Activated CD4-positive, alpha-beta T cell treated with anti-CD3 and anti-CD28 coated beads for 4 hours (primary cell): Measurements from ENCODE around the gene ALDH3A1.

Experiments
- DNase-seq, 2 donors: peaks; one replicate each; pipeline ENCODE4 v3.0.0-alpha.2; 2020

Gene ALDH3A1

DNA sequence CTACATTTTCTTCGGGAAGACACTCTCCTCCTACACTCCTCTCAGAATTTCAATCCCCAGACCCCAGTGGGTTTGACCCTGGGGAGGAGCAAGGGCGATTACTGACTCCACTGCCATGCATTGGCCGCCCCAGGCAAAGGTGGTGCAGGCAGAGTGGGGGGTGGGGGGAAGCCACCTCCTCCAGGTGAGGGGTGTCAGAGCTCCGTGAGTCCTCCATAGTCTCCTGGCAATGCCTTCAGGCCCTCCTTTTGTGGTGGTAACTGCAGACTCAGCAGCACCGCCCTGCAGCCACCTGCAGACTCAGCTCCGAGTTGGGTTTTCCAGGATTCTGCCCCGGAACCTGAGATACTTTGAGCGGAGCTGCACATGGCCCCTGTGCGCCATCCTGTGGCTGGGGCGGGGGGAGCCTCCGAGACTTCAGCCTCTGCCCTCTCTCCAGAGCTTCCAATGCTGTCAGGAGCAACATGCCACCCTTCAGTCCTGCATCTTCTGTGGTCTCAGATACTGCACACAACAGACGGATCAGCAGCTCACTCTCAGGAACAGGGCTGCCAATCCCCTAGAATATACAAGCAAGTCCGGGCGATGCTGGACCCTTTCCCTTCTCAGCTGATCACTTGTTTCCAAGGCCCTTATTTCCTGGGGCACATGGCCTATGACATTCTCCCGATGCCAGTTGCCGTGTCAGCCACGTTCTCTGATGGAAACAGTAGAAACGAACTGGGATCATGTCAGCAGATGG is 29.3 kb downstream of the ALDH3A1 start:
- DNase-seq = no peak

DNA sequence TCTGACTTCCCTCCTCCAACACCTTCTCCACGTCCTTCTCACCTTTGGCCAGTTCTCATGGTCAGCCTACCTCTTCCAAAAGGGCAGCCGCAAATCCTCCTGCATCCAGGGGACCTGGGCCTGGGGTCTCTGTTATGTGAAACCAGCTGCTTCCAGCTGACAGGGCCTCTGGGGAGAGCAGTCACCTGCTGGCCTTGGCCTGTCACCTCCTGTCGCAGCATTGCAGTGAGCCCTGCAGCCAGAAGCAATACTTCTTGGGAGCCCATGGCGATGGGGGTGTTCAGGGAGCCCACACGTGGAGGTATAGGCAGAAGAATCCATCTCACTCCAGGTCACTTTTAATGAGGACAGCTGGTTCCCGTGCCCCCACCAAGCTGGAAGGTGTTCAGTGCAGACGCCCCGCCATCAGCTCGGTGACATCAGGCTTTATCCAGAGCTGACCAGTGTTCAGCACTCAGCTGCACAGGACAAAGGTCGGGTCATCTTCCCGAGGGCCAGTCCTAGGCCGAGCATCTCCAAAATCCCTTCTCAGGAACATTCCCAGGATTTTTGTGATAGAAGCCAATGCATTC is 30.0 kb downstream of the ALDH3A1 start:
- DNase-seq = no peak

DNA sequence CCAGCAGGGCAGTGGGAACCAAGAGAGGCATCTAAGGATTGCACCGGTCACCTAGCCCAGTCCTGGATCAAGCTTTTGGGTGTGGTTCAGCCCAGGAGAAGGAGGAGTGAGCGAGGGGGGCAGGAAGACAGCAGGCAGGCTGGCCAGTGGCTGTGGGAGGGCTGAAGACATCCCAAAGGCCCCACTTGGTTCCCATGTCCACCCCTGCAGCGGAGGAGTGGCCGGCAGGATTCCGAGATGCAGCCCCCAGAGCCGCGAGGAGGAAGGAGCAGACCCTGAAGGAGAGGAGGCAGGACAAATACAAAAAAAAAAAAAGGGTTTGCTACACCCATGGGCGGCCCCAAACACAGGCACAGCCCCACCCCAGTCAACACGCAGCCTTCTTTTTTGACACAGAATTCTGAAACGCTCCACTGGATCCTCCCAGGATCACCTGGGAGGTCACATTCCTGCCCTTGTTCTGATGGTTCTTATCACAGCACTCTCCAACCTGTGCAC is 30.6 kb downstream of the ALDH3A1 start:
- DNase-seq = no peak

DNA sequence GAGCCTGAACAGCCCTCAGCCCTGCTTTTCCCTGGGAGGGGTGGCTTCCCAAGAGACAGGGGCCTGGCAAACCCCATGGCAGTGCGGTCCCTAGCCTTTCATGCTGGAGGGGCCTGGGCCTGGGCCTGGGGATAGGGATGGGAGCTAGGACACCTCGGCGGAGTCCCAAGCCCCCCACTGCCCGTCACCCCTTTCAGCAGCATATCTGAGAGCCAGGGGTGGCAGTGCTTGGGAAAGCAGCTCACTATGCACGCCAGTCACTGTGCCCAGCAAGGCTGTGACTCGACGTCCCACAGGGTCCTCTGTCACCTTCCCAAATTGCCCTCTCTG is 31.1 kb downstream of the ALDH3A1 start:
- no peak for DNase-seq

DNA sequence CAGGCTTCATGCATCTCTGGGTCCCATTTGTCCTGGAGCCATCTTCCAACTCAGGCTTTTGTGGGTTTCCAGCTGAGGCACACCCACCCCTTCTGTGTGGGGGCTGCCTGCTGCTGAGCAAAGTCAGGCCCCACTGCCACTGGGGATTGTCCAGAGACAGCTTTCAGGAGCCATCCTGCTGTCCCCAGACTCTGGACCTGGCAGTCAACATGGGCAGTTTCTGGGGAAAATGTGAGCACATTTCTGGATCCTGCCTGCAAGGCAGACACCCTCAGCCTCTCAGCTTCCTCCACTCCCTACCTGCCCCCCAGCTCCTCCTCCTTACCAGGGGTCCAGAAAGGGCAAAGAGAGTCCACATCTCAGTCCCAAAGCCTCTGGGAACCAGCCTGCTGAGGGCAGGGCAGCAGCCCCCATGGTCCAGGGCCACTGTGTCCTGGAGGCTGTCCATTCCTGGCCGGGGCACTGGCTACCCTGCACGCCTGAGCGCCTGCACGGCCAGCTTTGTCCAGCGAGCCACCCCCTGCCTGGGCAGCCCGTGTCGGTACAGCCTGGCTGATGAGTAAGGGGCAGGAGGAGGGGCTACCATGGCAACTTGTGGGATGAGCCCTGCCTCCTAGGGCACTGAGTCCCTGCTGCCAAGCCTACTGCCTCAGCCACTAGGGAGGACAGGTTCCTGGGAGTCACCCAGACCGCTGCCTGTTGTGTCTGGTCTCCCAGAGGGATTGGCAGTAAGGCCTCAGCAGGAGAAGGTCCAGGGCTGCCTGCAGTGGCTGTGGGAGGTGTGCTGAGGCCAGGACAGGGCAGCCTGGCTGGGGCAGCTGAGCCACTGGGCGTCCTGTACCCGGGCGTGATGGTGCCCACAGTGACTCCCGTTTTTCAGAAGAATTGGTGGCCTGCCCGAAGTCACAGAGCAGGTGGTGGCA is 31.7 kb downstream of the ALDH3A1 start, which contains the start of gene SLC47A2:
SLC47A2 (minus strand) TSS at position 477 of the 923 bp plus-strand sequence; CDS start at position 448, 29 bp downstream.
- no peak for DNase-seq

DNA sequence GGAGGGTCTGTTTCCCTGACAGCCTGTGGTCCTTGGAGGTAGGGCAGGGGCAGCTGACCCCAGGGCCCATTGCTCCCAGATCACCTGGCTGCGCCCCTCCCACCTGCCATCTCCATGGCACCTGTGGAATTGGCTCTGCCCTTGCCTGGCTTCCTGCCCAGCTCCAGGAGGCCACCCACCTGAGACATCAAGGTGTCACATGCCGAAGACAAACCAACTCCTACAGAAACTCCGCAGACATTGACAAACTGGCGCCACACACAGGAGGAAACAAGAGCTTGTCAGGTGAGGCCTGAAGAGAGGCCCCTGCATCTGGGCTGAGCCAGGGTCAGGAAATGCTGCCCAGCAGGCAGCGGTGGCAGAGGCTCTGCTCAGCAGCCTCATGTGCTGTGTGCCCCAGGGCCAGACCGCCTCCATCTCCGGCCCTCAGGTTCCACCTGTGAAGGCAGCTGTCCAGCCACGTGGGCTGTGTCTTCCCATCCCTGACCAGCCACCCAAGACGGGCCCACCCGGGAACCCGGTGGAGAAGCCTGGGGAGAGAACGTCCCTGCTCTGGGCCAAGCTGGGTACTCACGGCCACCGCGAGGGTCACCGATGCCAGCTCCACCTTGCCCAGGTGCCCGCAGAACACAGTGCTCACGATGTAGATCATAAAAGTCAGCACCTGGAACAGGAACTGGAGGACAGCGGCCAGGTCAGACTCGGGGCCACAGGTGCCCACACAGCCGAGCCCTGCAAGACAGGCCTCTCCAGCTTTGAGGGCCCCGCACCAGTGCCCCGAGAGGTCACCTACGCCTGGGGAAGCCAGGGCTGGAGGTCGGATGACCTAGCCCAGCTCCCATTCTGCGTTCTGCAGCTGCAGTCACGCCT is 33.3 kb downstream of the ALDH3A1 start:
- no peak for DNase-seq

DNA sequence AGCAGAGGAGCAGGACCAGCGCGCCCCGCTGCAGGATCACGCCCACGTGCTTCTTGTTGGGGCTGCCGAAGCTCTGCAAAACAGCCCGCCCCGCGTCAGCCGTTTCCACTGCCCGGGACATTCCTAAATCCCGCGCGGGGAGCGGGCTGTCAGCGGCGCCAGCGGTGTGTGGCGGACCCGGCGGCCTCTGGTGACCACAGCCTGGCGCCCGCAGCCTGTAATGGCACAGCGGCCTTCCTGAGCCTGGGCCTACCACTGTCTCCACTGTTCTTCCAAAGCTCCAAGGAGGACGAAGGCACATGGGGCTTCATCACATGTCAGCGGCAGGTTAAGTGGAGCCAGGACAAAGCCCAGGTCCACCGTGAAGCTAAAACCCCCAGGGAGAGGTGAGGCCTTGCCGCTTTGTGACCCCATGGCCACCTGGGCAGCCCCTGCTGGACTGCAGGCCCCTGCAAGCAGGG is 34.2 kb downstream of the ALDH3A1 start:
- DNase-seq = no peak

DNA sequence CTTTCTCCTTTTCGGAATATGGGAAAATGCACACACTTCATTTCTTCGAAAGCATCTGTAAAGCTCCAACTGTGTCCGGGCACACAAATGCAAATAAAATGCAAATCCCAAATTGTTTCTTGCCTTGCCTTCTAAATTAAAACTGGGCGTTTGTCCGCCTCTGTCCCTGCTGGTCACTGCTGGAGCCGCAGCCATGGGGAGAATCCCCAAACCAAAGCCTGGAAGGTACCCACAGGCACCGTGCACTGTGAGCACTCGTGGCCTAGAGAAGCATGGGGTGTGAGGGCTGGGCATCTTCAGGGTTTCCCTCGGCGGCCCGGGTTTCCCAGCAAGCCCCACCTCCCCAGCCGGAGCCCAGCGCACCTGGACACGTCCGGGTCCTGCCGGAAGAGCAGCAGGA is 34.6 kb downstream of the ALDH3A1 start:
- DNase-seq = no peak

DNA sequence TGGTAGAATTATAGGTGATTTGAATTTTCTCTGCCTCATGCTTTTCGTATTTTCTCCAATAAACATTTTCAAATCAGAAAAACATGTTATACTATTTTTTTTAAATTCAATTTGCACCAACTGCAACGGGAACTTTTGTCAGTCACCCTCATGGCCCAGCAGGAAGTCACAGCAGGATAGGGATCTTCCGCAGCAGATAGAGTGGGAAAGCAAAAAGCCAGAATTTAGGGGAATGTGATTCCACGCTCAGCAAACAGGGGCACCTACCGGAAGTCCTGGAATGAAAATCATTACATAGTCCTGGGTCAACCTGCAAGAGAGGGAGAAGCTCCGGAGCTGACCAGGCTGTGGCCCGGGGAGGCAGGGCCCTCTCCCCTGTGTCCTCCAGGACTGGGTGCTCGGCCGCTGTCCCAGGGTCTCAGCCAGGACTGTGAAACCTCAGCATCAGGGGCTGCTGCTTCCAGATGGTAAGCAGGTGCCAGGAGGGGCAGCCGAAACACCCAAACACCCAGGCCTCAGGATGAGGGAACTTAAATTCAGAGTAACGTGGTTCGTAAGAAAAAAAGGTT is 35.6 kb downstream of the ALDH3A1 start:
- no peak for DNase-seq

DNA sequence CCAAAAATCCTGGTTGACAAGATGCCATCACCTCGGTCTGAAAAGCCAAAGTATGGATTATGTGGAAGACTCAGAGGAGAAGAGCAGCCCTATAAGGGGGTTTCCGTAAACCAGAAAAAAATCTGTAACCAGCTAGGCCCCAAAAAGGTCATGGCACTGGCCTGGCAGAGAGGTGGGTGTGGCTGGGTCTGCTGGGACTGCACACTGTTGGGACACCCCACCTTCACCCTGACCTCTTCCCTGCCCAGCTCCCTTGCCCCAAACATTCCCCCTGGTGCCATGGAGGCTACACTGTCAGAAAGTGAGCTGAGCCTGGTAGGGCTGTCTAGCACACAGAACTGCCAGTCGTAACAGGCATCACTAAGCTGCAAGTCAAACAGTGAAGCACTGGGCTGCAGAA is 38.3 kb downstream of the ALDH3A1 start:
- no peak for DNase-seq

DNA sequence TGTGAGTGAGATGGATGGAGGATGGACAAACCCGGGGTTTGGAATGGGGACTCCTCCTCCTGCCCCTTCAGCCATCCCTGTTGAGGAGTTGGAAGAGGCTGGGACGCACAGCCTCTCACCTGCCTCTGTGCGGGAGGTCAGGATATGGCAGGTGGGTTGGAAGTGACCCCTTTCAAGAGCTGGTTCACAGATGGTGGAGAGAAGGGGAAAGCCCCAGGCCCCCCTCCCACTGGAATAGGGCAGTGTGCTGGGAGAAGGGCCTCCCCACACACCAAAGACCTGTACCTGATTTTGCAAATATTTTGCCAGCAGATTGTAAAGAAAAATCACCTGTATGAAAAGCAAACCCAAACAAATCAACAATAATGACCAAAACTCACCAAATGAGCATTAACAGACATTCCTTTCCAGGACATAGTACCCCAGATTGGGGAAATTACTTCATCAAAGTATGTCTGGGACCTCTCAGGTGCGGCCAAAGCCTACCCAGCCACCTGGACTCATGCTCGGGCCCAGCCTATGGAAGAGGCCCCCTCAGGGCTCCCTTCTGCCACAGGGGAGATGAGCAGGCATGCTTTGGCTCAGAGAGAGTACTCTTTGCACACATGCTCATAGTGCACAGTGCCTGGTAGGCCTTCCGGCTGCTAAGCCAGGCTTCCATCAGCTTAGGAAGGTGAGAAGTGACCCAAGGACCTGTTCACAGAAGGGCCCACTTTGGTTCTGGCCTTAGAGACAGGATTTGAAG is 39.5 kb downstream of the ALDH3A1 start:
- DNase-seq = no peak

DNA sequence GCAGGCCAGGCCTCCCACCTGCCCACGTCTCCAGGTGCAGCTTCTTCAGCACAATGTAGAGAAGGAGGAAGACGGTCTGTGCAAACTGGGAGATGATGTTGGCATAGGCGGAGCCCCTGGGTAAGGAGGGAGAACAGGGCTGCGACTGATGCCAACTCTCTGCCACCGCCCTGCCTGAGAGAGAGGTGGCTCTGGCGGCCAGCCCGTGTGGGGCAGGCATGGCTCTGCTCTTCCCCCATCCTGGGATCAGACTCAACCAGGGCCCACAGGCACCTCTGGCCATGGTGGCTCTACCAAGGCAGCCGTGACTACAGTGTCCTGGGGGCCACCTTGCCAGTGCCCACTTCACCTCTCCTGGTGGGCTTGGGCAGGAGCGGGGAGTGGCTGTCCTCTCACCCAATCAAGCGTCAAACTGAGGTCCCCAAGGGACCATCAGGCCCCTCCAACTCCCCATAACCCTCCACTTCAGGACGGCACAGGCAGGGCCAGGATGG is 40.3 kb downstream of the ALDH3A1 start:
- no peak for DNase-seq

DNA sequence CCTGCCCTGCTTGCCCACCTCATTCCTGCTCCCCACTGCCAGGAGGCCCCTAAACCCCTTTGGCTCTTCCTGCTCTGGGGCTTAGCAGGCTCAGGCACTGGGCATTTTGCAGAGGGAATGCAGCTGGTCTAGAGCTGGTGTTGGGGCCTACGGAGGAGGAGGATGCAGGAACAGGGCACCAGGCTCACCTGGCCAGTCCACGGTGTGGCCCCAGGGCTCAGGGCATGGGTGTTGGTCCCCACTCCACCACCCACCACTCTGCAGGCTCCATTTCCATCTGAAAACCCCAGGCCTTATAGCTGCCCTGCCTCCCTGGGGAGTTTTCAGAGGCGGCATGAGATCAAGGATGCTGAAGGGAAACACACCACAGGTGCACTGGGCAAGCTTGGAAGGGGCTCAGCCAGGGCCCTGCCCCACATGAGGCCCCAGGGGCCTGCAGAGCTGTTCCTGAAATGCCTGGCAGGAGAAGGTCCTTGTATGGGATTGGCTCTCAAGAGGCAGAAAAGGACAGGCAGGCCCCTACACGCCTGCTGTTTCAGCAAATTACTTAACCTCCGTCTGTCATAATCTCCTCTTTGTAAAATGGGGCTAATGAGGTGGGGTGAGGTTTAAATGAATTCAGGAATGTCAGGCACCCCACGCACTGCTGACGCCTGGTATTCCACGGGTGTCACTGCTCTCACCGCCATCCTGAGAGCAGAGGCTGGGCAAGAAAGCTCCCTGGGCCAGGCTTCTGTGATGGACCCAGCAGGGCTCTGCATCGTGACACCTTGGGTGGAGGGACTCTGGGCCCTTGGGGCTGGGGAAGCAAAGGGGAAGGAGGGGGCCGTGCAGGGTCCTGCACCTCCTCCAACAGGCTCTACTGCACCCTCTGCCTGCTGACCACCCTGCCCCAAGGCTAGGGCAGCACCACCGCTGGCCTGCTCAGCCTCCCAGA is 41.0 kb downstream of the ALDH3A1 start:
- no peak for DNase-seq

DNA sequence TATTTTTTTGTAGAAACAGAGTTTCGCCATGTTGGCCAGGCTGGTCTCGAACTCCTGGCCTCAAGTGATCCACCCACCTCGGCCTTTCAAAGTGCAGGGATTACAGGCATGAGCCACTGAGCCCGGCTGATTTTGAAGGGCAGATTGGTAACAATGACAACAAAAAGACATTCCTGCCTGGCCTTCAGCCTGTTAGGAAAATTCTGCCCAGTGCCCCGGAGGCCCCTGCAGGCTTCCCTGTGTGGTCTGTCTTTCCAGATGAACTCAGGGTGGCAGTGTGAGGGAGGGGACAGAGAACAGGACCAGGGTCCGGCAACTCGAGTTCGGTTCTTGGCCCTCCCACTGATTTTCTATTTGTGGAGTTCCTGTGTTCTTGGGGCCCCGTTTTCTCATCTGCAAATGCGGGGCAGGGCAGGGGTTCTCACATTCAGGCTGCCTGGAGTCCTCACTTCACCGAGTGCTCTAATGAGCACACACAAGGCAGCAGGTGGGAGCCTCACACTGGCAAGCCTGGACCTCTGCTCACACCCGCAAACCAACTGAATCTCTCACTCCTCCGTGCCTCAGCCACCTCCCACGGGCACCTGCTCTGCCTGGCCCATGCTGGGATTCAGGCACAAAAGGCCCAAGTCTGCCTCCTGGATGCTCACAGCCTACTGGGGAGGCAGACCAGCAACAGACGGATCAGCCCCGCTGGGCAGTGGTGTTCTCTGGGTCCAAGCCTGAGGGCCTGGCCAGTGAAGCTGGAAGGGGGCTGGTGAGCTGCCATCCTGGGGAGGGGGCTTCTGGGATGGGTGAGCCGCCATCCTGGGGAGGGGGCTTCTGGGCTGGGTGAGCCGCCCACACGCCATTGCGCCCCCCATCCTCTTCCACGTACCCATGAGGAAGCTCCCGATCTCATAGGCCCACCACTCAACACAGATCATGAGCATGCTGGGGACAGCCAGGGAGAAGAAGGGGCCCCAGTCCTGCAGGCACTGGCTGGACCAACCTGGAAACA is 42.0 kb downstream of the ALDH3A1 start:
- no peak for DNase-seq

DNA sequence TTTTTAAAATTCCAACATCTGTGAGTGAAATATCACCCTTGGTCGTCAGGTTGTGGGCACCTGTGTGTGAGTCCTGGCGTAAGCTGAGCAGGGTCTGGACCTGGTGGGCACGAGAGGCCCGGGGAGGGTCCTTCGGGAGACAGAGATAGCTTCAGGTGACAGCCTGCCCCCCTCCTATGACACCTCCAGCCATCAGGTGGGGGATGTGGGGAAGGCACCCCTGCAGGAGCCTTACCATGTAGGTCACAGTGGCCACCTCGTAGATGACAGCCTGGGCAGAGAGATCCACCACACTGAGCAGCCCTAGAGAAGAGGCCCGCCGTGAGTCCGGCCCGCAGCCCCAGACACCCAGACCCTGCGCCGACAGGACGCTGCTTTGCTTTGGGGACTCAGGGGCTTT is 42.9 kb downstream of the ALDH3A1 start:
- DNase-seq = no peak

DNA sequence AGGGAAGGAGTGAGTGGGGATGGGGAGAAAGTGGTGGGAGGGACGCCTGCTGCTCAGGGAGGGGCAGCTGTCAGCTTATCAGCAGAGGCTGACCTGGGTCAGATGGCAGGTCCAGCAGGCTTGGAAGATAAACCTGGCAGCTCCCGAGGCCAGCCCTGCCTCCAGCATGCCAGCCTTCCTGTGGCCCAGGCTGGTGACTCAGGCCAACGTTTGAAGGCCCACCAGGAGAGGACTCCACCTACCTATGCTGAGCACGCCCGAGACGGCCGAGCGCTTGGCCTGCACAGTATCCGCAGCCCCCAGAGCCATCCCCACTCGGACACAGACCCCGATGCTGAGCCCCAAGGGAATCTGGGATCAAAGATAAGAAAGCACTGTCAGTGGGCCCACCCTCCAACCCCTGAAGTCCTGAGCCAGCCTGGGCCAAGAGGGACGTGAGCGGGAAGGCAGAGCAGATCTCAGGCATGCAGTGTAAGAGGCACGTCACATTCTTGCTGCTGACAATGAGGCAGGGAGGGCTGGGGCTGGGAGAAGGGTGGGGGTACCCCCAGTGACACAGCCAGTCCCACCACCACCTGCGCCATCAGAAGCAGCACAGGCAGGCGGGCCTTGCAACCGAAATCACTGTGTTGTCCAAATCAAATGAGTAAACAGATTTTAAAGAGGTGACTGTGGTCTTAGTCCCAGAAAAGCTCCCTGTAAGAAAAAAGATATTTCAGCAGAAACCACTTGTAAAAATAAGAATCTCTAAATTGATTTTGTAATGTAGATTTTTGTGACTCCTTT is 44.1 kb downstream of the ALDH3A1 start:
- no peak for DNase-seq

DNA sequence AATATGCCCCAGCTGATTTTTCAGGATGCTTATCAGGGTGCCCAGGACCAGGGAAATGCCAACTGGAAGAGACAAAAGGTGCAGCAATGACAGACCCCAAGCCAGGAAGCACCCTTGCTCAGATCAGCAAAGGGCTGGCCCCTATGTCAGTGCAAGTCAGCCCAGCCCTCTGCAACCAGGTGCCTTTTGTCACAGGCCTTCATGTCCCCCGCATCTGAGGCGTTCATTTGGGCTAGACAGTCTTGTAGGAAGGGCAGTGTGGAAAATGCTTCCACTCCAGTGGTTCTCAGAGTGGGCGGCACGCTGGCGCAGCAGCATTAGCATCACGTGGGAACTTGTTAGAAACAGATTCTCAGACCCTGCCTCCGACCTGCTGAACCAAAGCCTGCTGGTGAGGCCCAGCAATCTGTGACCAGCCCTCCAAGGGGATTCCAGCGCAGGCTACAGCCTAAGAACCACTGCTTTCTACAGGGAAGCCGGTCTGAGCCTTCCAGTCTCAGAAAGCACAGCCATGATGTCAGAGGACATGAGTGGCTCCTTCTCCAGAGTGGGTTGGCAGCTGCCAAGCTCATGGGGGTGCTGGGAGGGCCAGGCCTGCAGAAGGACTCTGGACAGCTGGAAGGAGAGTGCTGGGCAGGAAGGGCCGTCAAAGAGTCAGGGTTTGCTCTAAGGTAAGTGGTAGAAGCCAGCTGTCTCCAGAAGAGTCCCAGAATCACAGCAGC is 44.8 kb downstream of the ALDH3A1 start:
- no peak for DNase-seq
